NCI-H2171 treated with DMSO at 0.1 percent for 48 hours (cell line): ENCODE measurements around the gene TFDP1.
"Not testable (repeated sequence)": the region's sequence is repeated elsewhere in the genome, so short reads cannot be mapped to it uniquely, and the experiment has no call there.

Source experiments
- DNase-seq: peaks from one replicate; lab custom pipeline; 2025; lab: John Stamatoyannopoulos, UW

TFDP1 gene

DNA sequence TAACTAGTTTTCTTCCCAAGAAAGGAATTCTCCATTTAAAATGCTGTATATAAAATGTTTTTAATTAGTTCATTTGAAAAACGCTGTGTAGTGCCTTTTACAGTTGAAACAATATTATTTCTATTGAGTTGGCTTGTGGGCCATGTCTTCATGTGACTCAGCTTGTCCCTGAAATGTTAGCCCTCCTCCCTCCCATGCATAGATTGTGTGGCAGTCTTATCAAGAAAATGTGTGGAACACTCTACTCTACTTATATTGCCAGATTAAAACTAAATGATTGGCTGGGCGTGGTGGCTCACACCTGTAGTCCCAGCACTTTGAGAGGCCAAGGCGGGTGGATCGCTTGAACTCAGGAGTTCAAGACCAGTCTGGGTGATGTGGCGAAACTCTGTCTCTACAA, 33.4 kb downstream of the TFDP1 start:
- DNase-seq, result no peak

- DNase-seq, result no peak
Measured at GRCh38 chr13:113618455-113618854, 33.9 kb downstream of the TFDP1 start.

DNA sequence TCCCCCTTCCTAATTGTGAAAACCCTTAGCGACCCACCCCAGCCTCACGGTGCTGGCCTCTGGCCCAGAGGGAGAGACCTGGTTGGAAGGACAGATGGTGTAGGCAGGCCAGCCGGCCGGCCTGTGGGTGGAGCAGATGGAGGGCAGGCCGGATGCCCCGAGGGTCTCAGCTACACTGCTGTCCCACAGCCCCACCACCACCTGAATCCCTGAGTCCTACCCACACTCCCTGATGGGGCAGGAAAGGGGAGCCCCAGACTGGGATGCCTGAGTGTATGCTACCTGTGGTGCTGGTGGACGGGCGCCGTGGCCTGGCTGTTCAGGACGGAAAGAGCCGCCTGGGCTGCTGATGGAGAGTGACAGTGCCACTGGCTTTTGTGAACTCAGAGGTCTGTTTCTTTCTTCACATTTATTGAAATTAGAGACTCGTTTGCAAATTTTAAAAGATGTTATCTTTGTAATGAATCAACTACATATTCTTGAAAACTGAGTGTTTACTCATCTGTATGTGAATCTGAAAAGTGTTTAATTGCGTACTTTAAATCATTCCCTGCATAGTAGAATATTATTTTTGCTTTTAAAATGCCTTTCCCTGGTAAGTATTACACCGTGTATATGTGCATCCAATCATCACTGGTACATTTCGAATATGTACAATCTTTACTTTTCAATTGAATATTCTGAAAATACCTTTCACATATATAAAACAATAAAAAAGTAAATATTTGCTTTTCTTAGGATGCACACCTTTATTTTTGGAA, 35.7 kb downstream of the TFDP1 start:
- no peak for DNase-seq

GRCh38 chr13:113621046-113621445, 36.5 kb downstream of the TFDP1 start:
- no peak for DNase-seq

DNA sequence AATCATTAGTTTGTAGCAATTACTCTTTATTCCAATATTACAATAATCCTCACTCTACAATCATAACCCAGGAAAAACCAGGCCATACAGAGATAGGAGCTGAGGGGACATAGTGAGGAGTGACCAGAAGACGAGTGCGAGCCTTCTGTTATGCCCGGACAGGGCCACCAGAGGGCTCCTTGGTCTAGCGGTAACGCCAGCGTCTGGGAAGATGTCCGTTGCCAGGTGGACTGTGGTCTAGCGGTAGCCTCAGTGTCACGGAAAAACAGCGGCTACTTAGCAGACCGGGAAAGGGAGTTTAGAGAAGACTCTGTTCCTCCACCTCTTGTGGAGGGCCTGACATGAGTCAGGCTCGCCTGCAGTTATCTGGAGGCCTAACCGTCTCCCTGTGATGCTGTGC, 36.9 kb downstream of the TFDP1 start:
- not testable (repeated sequence) for DNase-seq

DNA sequence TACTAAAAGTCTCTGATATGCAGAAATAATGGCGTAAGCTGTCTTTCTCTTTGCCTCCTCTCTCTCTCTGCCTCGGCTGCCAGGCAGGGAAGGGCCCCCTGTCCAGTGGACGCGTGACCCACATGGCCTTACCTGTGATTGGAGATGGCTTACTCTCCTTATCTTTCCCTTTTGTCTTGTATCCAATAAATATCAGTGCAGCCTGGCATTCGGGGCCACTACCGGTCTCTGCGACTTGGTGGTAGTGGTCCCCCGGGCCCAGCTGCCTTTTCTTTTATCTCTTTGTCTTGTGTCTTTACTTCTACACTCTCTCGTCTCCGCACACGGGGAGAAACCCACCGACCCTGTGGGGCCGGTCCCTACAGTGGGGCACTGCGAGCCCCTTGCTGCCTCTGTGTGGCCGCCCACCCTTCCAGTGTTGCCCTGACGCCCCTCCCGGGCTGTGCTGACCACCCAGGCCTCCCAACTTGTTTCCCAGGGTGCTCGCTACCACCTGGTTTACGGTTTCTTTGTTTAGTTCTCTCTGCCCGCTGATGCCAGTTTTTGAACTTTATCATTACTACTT, 37.5 kb downstream of the TFDP1 start:
- not testable (repeated sequence) for DNase-seq

- DNase-seq, result no peak
Measured at GRCh38 chr13:113622791-113623490, 38.4 kb downstream of the TFDP1 start.

GRCh38 chr13:113623491-113624234, 39.1 kb downstream of the TFDP1 start:
- no peak for DNase-seq

DNA sequence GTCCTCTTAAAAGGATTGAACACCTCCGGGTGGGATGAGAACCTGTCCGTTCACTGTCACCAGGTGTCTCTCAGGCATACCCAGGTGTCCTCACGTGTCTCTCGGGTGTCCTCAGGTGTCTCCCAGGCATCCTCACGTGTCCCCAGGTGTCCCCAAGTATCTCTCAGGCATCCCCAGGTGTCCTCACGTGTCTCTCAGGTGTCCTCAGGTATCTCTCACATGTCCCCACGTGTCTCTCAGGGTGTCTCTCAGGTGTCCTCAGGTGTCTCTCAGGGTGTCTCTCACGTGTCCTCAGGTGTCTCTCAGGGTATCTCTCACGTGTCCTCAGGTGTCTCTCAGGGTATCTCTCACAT, 39.7 kb downstream of the TFDP1 start:
- DNase-seq, result no peak

DNA sequence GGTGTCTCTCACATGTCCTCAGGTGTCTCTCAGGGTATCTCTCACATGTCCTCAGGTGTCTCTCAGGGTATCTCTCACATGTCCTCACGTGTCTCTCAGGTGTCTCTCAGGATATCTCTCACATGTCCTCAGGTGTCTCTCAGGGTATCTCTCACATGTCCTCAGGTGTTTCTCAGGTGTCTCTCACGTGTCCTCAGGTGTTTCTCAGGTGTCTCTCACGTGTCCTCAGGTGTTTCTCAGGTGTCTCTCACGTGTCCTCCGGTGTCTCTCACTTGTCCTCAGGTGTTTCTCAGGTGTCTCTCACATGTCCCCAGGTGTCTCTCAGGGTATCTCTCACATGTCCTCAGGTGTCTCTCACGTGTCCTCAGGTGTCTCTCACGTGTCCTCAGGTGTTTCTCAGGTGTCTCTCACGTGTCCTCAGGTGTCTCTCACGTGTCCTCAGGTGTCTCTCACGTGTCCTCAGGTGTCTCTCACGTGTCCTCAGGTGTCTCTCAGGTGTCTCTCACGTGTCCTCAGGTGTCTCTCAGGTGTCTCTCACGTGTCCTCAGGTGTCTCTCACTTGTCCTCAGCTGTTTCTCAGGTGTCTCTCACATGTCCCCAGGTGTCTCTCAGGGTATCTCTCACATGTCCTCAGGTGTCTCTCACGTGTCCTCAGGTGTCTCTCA, 40.2 kb downstream of the TFDP1 start:
- DNase-seq, result not testable (repeated sequence)

GRCh38 chr13:113625965-113626721, 41.6 kb downstream of the TFDP1 start:
- no peak for DNase-seq

GRCh38 chr13:113627136-113627535, 42.6 kb downstream of the TFDP1 start:
- DNase-seq, result no peak

DNA sequence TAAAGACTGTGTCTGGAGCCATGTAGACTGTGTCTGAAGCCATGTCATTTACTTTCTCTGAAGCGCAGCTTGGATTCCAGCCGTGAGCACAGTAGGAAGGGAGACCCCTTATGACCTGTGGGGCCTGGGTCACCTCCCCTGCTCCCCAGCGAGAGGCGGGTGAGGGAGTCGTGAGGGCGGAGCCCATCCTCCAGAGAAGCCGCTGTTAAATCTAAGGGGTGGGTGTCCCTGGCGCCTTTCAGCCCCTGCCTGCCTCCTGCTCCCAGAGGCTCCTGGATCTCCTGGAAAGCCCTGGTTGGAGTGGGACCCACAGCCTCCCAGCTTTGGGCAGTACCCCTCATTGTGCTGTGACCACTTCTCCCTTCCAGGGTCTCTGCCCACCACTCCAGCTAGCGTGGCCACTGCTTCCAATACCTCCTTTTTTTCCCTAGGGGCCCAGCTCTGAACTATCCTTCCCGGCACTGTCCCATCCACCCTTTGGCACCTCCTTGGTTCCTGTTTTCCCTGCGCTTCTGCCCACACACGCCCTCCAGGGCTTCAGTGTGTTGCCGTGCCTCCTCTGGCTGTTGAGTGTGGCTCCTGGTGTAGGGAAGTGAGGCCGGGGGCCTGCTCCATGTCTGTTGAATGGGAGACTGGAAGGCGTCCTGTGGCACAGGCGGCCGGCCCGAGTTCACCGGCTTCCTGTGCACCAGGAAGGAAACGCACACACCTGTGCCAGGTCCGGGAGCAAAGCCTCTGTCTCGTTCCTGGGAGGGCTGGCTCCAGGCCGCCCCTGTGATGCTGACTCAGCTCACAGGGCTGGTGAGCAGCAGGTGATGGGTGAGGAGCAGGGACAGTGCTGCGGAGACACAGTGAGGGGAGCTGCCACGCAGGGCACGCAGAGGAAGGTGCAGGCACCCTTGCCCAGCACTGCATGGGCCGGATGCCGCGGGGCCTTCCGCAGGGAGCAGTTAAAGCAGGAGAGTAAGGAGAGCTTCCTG, 44.0 kb downstream of the TFDP1 start:
- DNase-seq, result no peak

- no peak for DNase-seq
Measured at GRCh38 chr13:113629866-113630265, 45.3 kb downstream of the TFDP1 start.

DNA sequence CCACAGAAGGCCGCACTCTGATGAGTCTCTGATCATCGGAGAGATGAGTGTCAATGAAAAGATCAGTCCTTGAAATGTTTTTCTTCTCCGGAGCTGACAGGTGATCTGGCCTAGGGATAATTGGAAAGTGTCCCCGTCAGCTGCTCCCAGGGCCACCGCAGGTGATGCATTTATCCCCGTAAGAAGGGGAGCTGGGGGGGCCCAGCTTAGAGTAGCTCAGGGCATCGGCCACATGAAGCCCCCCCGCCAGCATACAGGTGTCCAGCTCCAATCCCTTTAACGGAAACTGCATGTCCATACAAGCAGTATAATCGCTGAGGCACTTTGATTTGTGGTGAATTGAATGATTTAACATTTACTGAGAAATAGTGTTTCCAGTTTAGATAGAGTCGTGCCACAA, 45.7 kb downstream of the TFDP1 start:
- DNase-seq, result no peak

DNA sequence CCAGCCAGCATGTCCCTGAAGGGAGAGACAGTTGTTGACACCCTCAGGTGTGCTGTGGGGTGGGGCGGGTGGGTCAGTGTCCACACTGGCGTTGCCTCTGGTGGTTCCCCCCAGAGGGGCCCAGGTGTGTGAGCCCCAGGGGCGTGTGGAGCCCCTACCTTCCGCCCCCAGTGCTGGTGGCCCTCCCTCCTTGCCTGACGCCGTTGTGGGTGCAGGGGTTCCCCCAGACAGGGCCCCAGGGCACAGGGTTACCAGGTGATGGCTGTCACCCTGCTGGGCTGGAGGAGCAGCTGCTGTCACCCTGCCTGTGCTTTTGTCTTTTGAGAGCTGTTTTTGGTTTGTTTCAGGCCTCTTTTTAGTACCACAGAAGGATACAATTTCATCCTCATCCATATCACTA, 46.3 kb downstream of the TFDP1 start:
- no peak for DNase-seq

- no peak for DNase-seq
Measured at GRCh38 chr13:113631341-113632095, 47.0 kb downstream of the TFDP1 start.

DNA sequence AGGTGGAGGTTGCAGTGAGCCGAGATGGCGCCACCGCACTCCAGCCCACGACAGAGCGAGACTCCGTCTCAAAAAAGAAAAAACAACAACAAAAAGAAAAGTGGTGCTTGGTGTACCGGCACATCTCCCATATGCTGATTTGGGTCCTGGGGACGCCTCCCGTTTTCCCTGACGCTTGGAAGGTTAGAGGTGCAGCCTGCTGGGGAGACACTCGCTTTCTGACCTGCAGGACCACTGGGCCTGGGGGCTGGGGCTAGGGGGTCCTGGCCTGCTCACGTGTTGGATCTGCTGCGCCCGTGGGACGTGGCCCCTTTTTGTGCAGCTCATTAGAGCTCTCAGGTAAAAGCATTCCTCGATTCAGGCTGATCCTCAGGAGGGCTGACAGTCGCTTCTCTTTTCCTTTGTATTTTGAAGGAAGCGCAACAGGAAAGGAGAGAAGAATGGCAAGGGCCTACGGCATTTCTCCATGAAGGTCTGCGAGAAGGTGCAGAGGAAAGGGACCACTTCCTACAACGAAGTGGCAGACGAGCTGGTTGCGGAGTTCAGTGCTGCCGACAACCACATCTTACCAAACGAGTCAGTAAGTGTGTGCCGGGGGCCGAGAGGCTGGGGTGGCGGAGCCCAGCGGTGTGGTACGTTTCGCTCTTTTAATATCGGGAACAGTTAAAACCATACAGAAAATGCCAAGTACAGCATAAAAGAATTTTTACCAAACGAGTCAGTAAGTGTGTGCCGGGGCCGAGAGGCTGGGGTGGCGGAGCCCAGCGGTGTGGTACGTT, 48.3 kb downstream of the TFDP1 start:
- no peak for DNase-seq

GRCh38 chr13:113633485-113633873, 48.9 kb downstream of the TFDP1 start:
- no peak for DNase-seq
